GM19023 (cell line): Measurements from ENCODE around the gene PRSS56.
"Not testable (repeated sequence)": the region's sequence is repeated elsewhere in the genome, so short reads cannot be mapped to it uniquely, and the experiment has no call there.

Experiments
- ATAC-seq: cut with Tn5 transposase; IDR thresholded peaks from one replicate; pipeline ENCODE4 v1.9.1; 2021; ENCODE audit warnings: mild to moderate bottlenecking, moderate library complexity; ENCODE audit not compliant: unreplicated experiment

The PRSS56 gene

GRCh38 chr2:232568161-232568560 lies 48.0 kb downstream of the PRSS56 start:
- no peak for ATAC-seq

- ATAC-seq: no peak
Observed at GRCh38 chr2:232569541-232569940, 49.4 kb downstream of the PRSS56 start.

DNA sequence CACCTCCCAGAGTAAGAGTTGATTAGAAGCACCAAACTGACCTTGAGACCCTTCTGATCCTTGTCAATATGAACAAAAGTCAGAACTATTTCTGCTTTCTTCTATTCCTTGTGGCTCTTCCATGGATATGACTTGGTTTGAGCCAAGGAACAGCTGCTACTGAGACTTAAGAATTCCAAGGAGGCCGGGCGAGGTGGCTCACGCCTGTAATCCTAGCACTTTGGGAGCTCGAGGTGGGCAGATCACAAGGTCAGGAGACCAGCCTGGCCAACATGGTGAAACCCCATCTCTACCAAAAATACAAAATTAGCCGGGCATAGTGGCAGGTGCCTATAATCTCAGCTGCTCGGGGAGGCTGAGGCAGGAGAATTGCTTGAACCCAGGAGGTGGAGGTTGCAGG lies 50.3 kb downstream of the PRSS56 start:
- not testable (repeated sequence) for ATAC-seq

DNA sequence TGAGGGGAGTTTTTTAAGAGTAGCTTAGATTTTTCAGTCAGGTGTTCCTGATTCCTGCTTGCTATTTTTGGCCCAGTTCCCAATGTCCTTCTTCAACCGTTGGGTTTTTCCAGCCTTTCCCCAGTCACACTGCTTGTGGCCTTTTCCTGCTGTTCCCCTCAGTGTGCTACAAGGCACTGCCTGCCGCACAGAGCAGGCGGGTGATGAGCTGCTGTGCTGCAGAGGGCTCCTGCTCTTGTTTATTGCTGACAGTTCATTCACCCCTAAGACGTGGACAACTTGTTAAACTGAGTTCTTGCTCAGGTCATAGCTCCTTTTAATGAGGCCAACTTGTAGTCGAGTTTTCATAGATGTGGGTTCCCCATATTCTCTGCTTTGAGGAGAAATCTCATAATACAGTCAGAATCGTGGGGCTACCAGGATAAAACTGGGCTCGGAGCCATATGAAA lies 50.9 kb downstream of the PRSS56 start:
- ATAC-seq: no peak

DNA sequence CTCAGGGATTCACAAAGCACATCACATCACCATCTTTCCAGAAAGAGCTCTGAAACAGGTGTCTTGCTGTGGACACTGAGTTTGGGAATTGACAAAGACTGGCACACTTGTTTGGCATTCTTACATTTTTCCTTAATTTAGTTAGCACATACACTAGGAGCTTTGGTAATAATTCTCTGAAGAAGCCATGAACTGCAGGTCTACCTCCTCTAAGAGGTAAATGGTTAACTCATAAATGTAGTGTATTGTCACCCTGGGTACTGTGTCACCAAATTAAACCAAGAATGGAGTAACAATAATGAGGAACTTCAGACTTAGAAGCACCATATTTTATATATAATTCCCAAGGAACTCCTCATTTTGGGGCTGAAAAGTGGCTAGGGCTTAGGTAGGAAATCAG lies 52.9 kb downstream of the PRSS56 start:
- no peak for ATAC-seq

DNA sequence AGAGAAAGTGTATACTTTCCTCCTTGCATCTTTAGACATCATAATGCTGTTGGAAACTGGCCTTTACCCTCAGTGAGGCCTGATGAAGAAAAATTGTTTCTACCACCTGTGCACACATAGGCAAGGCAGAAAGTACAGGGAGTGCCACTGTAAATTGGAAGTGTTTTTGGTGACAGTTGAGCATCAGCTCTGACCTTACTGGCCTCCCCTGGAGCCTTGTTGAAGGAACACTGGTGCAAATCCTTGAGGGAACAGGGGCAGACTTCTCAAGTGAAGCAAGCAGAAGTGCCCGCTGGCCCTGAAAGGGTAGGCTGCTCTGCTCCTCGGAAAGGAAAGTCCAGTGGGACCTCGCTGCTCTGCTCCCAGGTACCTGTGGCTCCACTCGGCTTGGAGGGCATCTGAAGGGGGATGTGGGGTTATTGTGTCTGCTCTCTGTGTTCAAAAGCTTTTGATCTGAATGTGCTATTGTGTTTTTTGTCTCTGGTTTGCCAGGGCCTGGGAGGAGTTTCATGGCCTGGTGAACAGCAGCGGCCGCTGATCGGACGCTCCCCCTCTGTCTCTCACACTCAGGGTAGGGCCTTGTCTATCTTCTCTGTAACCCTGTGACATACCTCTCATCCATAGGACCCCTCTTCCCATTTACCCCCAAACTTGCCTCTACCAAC lies 53.7 kb downstream of the PRSS56 start:
- no peak for ATAC-seq

DNA sequence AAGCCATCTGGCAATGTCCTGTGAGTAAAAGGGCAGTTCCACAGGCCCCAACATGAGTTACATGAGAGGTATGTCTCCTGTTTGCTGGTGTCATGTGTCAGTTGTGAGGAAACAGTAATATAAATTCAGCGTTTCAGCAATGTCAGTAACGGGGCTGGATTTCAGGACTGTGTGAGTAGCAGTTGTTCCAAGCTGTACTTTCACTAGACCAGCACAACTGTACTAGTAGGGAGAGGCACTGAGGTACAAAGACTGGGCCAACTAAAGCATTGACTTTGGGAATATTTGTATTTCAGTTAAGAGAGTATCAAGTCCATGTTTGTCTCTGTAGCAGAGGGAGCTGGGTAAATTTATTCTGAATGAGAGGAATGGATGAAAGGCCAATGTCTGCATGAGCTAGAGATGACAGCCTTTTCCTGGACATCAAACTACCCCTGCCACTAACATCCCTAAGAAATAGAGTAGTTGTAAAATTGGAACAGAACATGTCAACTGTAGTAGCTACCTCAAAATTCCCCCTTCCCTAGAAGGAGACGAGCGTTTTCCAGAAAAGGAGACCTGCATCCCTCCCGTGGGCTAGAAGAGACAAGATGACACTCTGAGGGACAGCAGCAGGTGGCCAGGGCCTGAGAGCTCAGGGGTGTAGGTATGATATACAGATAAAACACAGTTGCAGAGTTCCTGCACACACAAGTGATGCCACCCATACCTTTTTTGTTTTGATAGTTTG lies 54.7 kb downstream of the PRSS56 start:
- ATAC-seq: no peak
